HepG2 (cell line): ENCODE data around the gene SLC13A3. TPM values are rescaled to one million over a fixed set of nuclear protein-coding genes. Genes with fewer than 3 reads are reported as not detected.
A peak's percentile ranks its signal among the peaks of the same experiment; 100 is the strongest.

ENCODE experiments used
- ATAC-seq: fragments of 200-7000 bp; cut with Tn5 transposase; 3 replicates; pipeline ENCODE4 v1.9.1; 2020; ENCODE audit warnings: mild to moderate bottlenecking, moderate library complexity
- BruUV-seq: library from RNA; stranded (reverse); fragments of 400-500 nt; replicated peaks from 2 replicates; lab custom pipeline; 2021; lab: Mats Ljungman, UMichigan
- CTCF ChIA-PET: fragments of 300-600 bp; formaldehyde crosslinking; extraction: SDS; loops from one replicate; lab custom pipeline; 2021; ENCODE audit warnings: low total read pairs, inconsistent platforms, low intra/inter-chr PET ratio; lab: Yijun Ruan, JAX
- POLR2A ChIA-PET: fragments of 350-600 bp; sonication (Branson Sonifier 250); formaldehyde crosslinking; loops from one replicate; lab custom pipeline; 2020; ENCODE audit warnings: antibody characterized with exemption, inconsistent platforms; lab: Yijun Ruan, JAX
- DNase-seq: peaks from one replicate; pipeline ENCODE4 v3.0.0-alpha.2; 2015; ENCODE audit warnings: low spot score
- FAIRE-seq: peaks from 3 replicates; lab custom pipeline; 2011; peaks lifted over from hg19 to GRCh38; lab: Jason Lieb, UNC
- H2AFZ ChIP-seq: one replicate; pipeline ENCODE4 v1.6.1; 2011; ENCODE audit warnings: low read length, inconsistent platforms
- H3K27ac ChIP-seq: fragments of 300-600 bp; 3 replicates; pipeline ENCODE4 v1.8.0; 2011; ENCODE audit warnings: mixed run types, mild to moderate bottlenecking, mixed read lengths, low read length, inconsistent platforms; ENCODE audit not compliant: insufficient read depth; ENCODE audit errors: extremely low read length
- H3K27me3 ChIP-seq, 2 experiments: fragments of 200-600 bp in 1 of 2; 2 replicates in 1 of 2; 3 replicates in 1 of 2; pipeline versions ENCODE4 v1.6.0 to v1.8.0; 2011; ENCODE audit warnings: low read length in 2 of 2, mild to moderate bottlenecking in 2 of 2, moderate library complexity in 2 of 2, inconsistent platforms in 1 of 2; ENCODE audit not compliant: insufficient read depth in 2 of 2, control insufficient read depth in 1 of 2
- H3K36me3 ChIP-seq, 2 experiments: fragments of 200-600 bp in 1 of 2; replicated peaks in 1 of 2; 2 replicates in 1 of 2; 3 replicates in 1 of 2; pipeline versions ENCODE4 v1.5.1 to v1.8.0; 2011; ENCODE audit warnings: low read length in 2 of 2, inconsistent platforms in 1 of 2; ENCODE audit not compliant: insufficient read depth in 2 of 2, control insufficient read depth in 1 of 2
- H3K4me1 ChIP-seq: 2 replicates; pipeline ENCODE4 v1.5.1; 2012; ENCODE audit warnings: low read length, inconsistent platforms; ENCODE audit not compliant: insufficient read depth
- H3K4me2 ChIP-seq: 2 replicates; pipeline ENCODE4 v1.6.0; 2011; ENCODE audit warnings: low read depth, low read length, inconsistent platforms
- H3K4me3 ChIP-seq, 3 experiments: fragments of 200-600 bp in 1 of 3; sonication (generic), shearing (Covaris generic) in 1 of 3; replicated peaks in 1 of 3; 2 replicates each; pipeline ENCODE4 v1.5.1; 2011 to 2016; ENCODE audit warnings: low read length in 3 of 3, inconsistent platforms in 2 of 3, low read depth in 2 of 3, mild to moderate bottlenecking in 2 of 3, control low read depth in 1 of 3, mixed read lengths in 1 of 3; ENCODE audit not compliant: insufficient read depth in 1 of 3
- H3K79me2 ChIP-seq: one replicate; pipeline ENCODE4 v1.6.1; 2011; ENCODE audit warnings: low read length, inconsistent platforms; ENCODE audit not compliant: insufficient read depth
- H3K9ac ChIP-seq: 2 replicates; pipeline ENCODE4 v1.6.0; 2011; ENCODE audit warnings: mild to moderate bottlenecking, low read depth, low read length, inconsistent platforms; ENCODE audit not compliant: insufficient read depth
- H3K9me3 ChIP-seq: 2 replicates; pipeline ENCODE4 v1.5.1; 2012; ENCODE audit warnings: mild to moderate bottlenecking, low read length
- H4K20me1 ChIP-seq: 2 replicates; pipeline ENCODE4 v1.6.0; 2011; ENCODE audit warnings: inconsistent platforms, mild to moderate bottlenecking, low read length, moderate library complexity; ENCODE audit not compliant: insufficient read depth
- BRF2 ChIP-seq: sonication (generic); formaldehyde crosslinking; IDR thresholded peaks from 2 replicates; pipeline ENCODE4 v1.8.1; 2022; ENCODE audit warnings: mild to moderate bottlenecking, missing genetic modification reagents
- GATAD2A ChIP-seq: IDR thresholded peaks from 2 replicates; pipeline ENCODE4 v1.6.1; 2016
- GMEB2 ChIP-seq: IDR thresholded peaks from 2 replicates; pipeline ENCODE4 v1.6.1; 2016; ENCODE audit warnings: missing biosample characterization, missing genetic modification reagents, low read depth
- GRHL1 ChIP-seq: sonication (generic); formaldehyde crosslinking; conservative IDR thresholded peaks from 2 replicates; pipeline ENCODE4 v1.8.0; 2022; ENCODE audit warnings: missing genetic modification reagents
- HMGXB4 ChIP-seq, 2 experiments: sonication (generic) in 1 of 2; formaldehyde crosslinking in 1 of 2; IDR thresholded peaks; 2 replicates each; pipeline versions ENCODE4 v1.4.0 to v1.6.1; 2018 to 2020; ENCODE audit warnings: missing genetic modification reagents in 2 of 2, borderline replicate concordance in 1 of 2, low read depth in 1 of 2, mild to moderate bottlenecking in 1 of 2, missing biosample characterization in 1 of 2
- HNF4A ChIP-seq: sonication (generic); formaldehyde crosslinking; IDR thresholded peaks from 2 replicates; pipeline ENCODE4 v1.4.0; 2020; ENCODE audit warnings: missing genetic modification reagents
- KDM4B ChIP-seq: sonication (generic); formaldehyde crosslinking; IDR thresholded peaks from 2 replicates; pipeline ENCODE4 v1.4.0; 2020; ENCODE audit warnings: missing genetic modification reagents
- KLF16 ChIP-seq, 2 experiments: sonication (generic) in 1 of 2; formaldehyde crosslinking in 1 of 2; IDR thresholded peaks; 2 replicates each; pipeline versions ENCODE4 v1.6.1 to v1.8.0; 2016 to 2023; ENCODE audit warnings: missing genetic modification reagents in 2 of 2, missing compliant biosample characterization in 1 of 2
- MIXL1 ChIP-seq: IDR thresholded peaks from 2 replicates; pipeline ENCODE4 v1.6.1; 2016
- PLRG1 ChIP-seq: fragments of 450-650 bp; conservative IDR thresholded peaks from 2 replicates; pipeline ENCODE4 v1.6.1; 2016
- RBAK ChIP-seq: sonication (generic); formaldehyde crosslinking; IDR thresholded peaks from 2 replicates; pipeline ENCODE4 v1.5.1; 2020; ENCODE audit warnings: mild to moderate bottlenecking, missing genetic modification reagents
- RFXANK ChIP-seq: IDR thresholded peaks from 2 replicates; pipeline ENCODE4 v1.6.1; 2016
- SP1 ChIP-seq, 2 experiments: fragments of 450-650 bp in 1 of 2; sonication (generic) in 1 of 2; formaldehyde crosslinking in 1 of 2; IDR thresholded peaks; 2 replicates each; pipeline versions ENCODE4 v1.4.0 to v1.6.1; 2016 to 2020; ENCODE audit warnings: missing genetic modification reagents in 1 of 2
- TARDBP ChIP-seq: sonication (generic); formaldehyde crosslinking; IDR thresholded peaks from 2 replicates; pipeline ENCODE4 v1.8.0; 2022; ENCODE audit warnings: mild to moderate bottlenecking, missing genetic modification reagents
- ZNF17 ChIP-seq: sonication (generic); formaldehyde crosslinking; IDR thresholded peaks from 2 replicates; pipeline ENCODE4 v1.5.0; 2020; ENCODE audit warnings: mild to moderate bottlenecking, missing genetic modification reagents
- ZNF234 ChIP-seq: sonication (generic); formaldehyde crosslinking; conservative IDR thresholded peaks from 2 replicates; pipeline ENCODE4 v1.5.1; 2020; ENCODE audit warnings: mild to moderate bottlenecking, missing genetic modification reagents
- ZNF33A ChIP-seq: sonication (generic); formaldehyde crosslinking; IDR thresholded peaks from 2 replicates; pipeline ENCODE4 v1.5.1; 2020; ENCODE audit warnings: missing genetic modification reagents, mild to moderate bottlenecking, moderate library complexity, borderline replicate concordance
- ZNF552 ChIP-seq: sonication (generic); formaldehyde crosslinking; IDR thresholded peaks from 2 replicates; pipeline ENCODE4 v1.9.0; 2022; ENCODE audit warnings: missing genetic modification reagents, mild to moderate bottlenecking, borderline replicate concordance
- ZNF570 ChIP-seq: sonication (generic); formaldehyde crosslinking; IDR thresholded peaks from 2 replicates; pipeline ENCODE4 v1.4.0; 2020; ENCODE audit warnings: mild to moderate bottlenecking, missing genetic modification reagents, borderline replicate concordance
- ZNF792 ChIP-seq: IDR thresholded peaks from 2 replicates; pipeline ENCODE4 v1.6.1; 2016
- WGBS: methylation state at CpG from one replicate; pipeline ENCODE4 v1.1.6; 2017; ENCODE audit warnings: low lambda C conversion rate; 5-methylcytosine and 5-hydroxymethylcytosine counted together
- in situ Hi-C: cut with HindIII; loops from 2 replicates; pipeline ENCODE4 v1.10.0; 2017; ENCODE audit warnings: low pct_unique_long_range_greater_than_20kb; ENCODE audit not compliant: extremely low pct_ligation_motif_present
- intact Hi-C: fragments of 100-400 bp; cut with micrococcal nuclease; formaldehyde crosslinking; loops from one replicate; pipeline ENCODE4 v1.10.0; 2022; ENCODE audit not compliant: unreplicated experiment
- polyA plus RNA-seq, 8 experiments: library from polyadenylated mRNA; depleted of rRNA in 3 of 8; stranded (reverse) in 7 of 8; unstranded in 1 of 8; fragments of >200 nt; fragmentation: Illumina TruSeq in 4 of 8; extraction: Trizol in 4 of 8; gene quantifications; 2 replicates each; pipeline versions ENCODE4 v1.2.1 to v1.2.3, GENCODE V29; 2011 to 2016; ENCODE audit warnings: low read depth in 4 of 8, missing spikeins in 1 of 8, mixed read lengths in 1 of 8; ENCODE audit not compliant: insufficient read depth in 1 of 8
- total RNA-seq, 5 experiments: library from RNA; depleted of rRNA; stranded (reverse); fragments of >200 nt; fragmentation: Illumina TruSeq; extraction: Trizol; gene quantifications; 2 replicates each; pipeline ENCODE4 v1.2.3, GENCODE V29; 2016; ENCODE audit warnings: low read depth in 1 of 5

The SLC13A3 gene
- total and polyA plus RNA-seq, 2 of the 13 experiments (the other 11 are each of a cell fraction or from before 2014, with no cell fraction given), result 66.5 to 76.0 TPM

- in situ Hi-C loops (loop anchor here (5.0 kb wide), 1 partner anchor 68 kb away; no protein-coding TSS in a partner anchor), intact Hi-C loops (no loop called here)
- 92% methylated on average over 5 of the region's 5 CpGs for WGBS
- no peak for TF ChIP-seq KDM4B (CRISPR knock-in tag)
- TF ChIP-seq ZNF552, result no peak
- no peak for TF ChIP-seq GMEB2
- TF ChIP-seq RFXANK (CRISPR knock-in tag), result no peak
- TF ChIP-seq PLRG1, result no peak
- 0 out of 2 replicates have a peak, but pooled peaks have one; percentile 15 for TF ChIP-seq GATAD2A (CRISPR knock-in tag)
- TF ChIP-seq ZNF792 (CRISPR knock-in tag), result peak; percentile 100
- TF ChIP-seq ZNF33A, result no peak
- TF ChIP-seq RBAK (CRISPR knock-in tag), result no peak
- no peak for TF ChIP-seq ZNF234 (CRISPR knock-in tag)
- 0 out of 4 replicates have a peak, but pooled peaks of 1 of the 2 experiments have one; percentile 3 for TF ChIP-seq HMGXB4 (CRISPR knock-in tag; IDR thresholded peaks at IDR 0.05; ENCODE audit: borderline replicate concordance in 1 of 2, low read depth in 1 of 2)
- TF ChIP-seq BRF2 (CRISPR knock-in tag), result no peak
- no peak for TF ChIP-seq ZNF570
- TF ChIP-seq GRHL1 (CRISPR knock-in tag), result no peak
- TF ChIP-seq KLF16 (CRISPR knock-in tag; IDR thresholded peaks at IDR 0.05), result no peak
- TF ChIP-seq HNF4A, result no peak
- no peak for TF ChIP-seq SP1 (IDR thresholded peaks at IDR 0.05)
- peak; percentile 16; the same call in 1 of the 2 replicates for TF ChIP-seq SP1 (CRISPR knock-in tag; IDR thresholded peaks at IDR 0.05)
- TF ChIP-seq TARDBP (CRISPR knock-in tag), result peak; percentile 61; the same call in 1 of the 2 replicates
- TF ChIP-seq MIXL1 (CRISPR knock-in tag), result no peak
- TF ChIP-seq ZNF17 (CRISPR knock-in tag), result no peak
Measured at GRCh38 chr20:46635514-46636136, 15.6 kb downstream of the SLC13A3 start.

More at GRCh38 chr20:46635514-46636136, 15.6 kb downstream of the SLC13A3 start:
- H3K4me3 ChIP-seq, result no peak overlapping the region
- H3K9me3 ChIP-seq, result peaks cover under 1% of the 10 kb centered on the region
- no peaks in the 10 kb centered on the region for H3K27me3 ChIP-seq
- no peak for ATAC-seq
- no peaks in the 10 kb centered on the region for H4K20me1 ChIP-seq
- H3K79me2 ChIP-seq, result no peaks in the 10 kb centered on the region
- ChIA-PET CTCF (no interaction called here), POLR2A (interaction anchor here (6.4 kb wide), 1 partner anchor 13 kb away, joined by 72 read pairs; the partner anchor contains the start of gene SLC13A3)
- no TSS peak for BruUV-seq
- no peak overlapping the region for H3K27ac ChIP-seq
- no peak for FAIRE-seq
- no peak for DNase-seq
- peaks cover 4 to 19% of the 10 kb centered on the region in 2 experiments; a peak in 4 of 5 replicates for H3K36me3 ChIP-seq
- no peak overlapping the region for H2AFZ ChIP-seq
- no peak overlapping the region for H3K4me2 ChIP-seq
- H3K9ac ChIP-seq, result no peak overlapping the region
- H3K4me1 ChIP-seq, result peaks cover 100% of the 10 kb centered on the region
